H1 (cell line): ENCODE data around the gene SF3B2. TPM values are rescaled to one million over a fixed set of nuclear protein-coding genes. Genes with fewer than 3 reads are reported as not detected.

Source experiments
- BCL11A ChIP-seq, 2 experiments: IDR thresholded peaks; one replicate each; pipeline ENCODE4 v1.6.1; 2011; ENCODE audit warnings: low read depth in 2 of 2, low read length in 2 of 2, mild to moderate bottlenecking in 2 of 2
- CTCF ChIP-seq, 3 experiments: IDR thresholded peaks; 1 replicate in 2 of 3; 2 replicates in 1 of 3; pipeline versions ENCODE4 v1.5.1 to v1.6.1; 2011; ENCODE audit warnings: low read length in 3 of 3, mild to moderate bottlenecking in 3 of 3, inconsistent platforms in 2 of 3, low read depth in 1 of 3, moderate library complexity in 1 of 3; ENCODE audit not compliant: insufficient read depth in 1 of 3; ENCODE audit errors: control extremely low read depth in 1 of 3
- GABPA ChIP-seq: IDR thresholded peaks from 2 replicates; pipeline ENCODE4 v1.6.1; 2011; ENCODE audit warnings: mild to moderate bottlenecking, low read length, moderate library complexity, borderline replicate concordance; ENCODE audit not compliant: insufficient read depth
- USF2 ChIP-seq: IDR thresholded peaks from 2 replicates; pipeline ENCODE4 v1.6.1; 2011; ENCODE audit warnings: low read length, improper control_type of control experiment
- YY1 ChIP-seq: IDR thresholded peaks from 2 replicates; pipeline ENCODE4 v1.6.1; 2011; ENCODE audit warnings: low read depth, mild to moderate bottlenecking, low read length
- polyA plus RNA-seq, 7 experiments: library from polyadenylated mRNA; depleted of rRNA in 3 of 7; stranded (reverse) in 5 of 7; unstranded in 2 of 7; fragments of >200 nt in 5 of 7; fragments of 200-250 nt in 2 of 7; gene quantifications; 1 replicate in 5 of 7; 2 replicates in 1 of 7; 4 replicates in 1 of 7; pipeline versions ENCODE4 v1.2.1 to v1.2.3, GENCODE V29; 2011 to 2013; ENCODE audit warnings: missing spikeins in 2 of 7, mixed read lengths in 2 of 7
- total RNA-seq: library from RNA; stranded (reverse); fragmentation: NEBNext Ultra II Directional; extraction: Animal tissue kit (Norgen Biotek cat#: 25700); gene quantifications from 2 replicates; pipeline ENCODE4 v1.2.1, GENCODE V29; 2021

SF3B2 gene
- total and polyA plus RNA-seq, 2 of the 8 experiments (the other 6 are each of a cell fraction or from before 2014, with no cell fraction given), result 182 to 237 TPM

- no peak for TF ChIP-seq USF2
- TF ChIP-seq CTCF (IDR thresholded peaks at IDR 0.05; ENCODE audit: control extremely low read depth in 1 of 3, insufficient read depth in 1 of 3, low read depth in 1 of 3, low read length in 3 of 3), result no peak
- no peak for TF ChIP-seq BCL11A (IDR thresholded peaks at IDR 0.05; ENCODE audit: low read depth in 2 of 2, low read length in 2 of 2)
- no peak for TF ChIP-seq GABPA
- no peak for TF ChIP-seq YY1
Observed at GRCh38 chr11:66012371-66012945, 39.7 kb upstream of the SF3B2 start (continued).
